HEK293T (cell line): ENCODE measurements around the gene FNDC3B.

Source experiments
- BHLHE40 ChIP-seq: fragments of 450-650 bp; IDR thresholded peaks from 2 replicates; pipeline ENCODE4 v1.6.1; 2016; ENCODE audit warnings: mild to moderate bottlenecking, moderate library complexity, borderline replicate concordance
- ELF4 ChIP-seq: fragments of 450-650 bp; IDR thresholded peaks from 2 replicates; pipeline ENCODE4 v1.6.1; 2017; ENCODE audit warnings: antibody characterized with exemption
- HDGF ChIP-seq: fragments of 450-650 bp; IDR thresholded peaks from 2 replicates; pipeline ENCODE4 v1.6.1; 2017; ENCODE audit warnings: antibody characterized with exemption, borderline replicate concordance

- TF ChIP-seq ELF4 (no peak), BHLHE40 (no peak), HDGF (no peak)
Observed at GRCh38 chr3:172266103-172266502, 226.7 kb downstream of the FNDC3B start.
